CD4-positive, alpha-beta memory T cell (primary cell): ENCODE measurements around the gene CPXM1. TPM values are rescaled to one million over a fixed set of nuclear protein-coding genes. Genes with fewer than 3 reads are reported as not detected.

Experiments used
- CTCF ChIA-PET: fragments of 350-600 bp; sonication (Branson Sonifier 250); formaldehyde crosslinking; loops from one replicate; lab custom pipeline; 2021; ENCODE audit warnings: inconsistent platforms; ENCODE audit not compliant: partially characterized antibody; lab: Charles Lee
- POLR2A ChIA-PET: fragments of 350-600 bp; sonication (Branson Sonifier 250); formaldehyde crosslinking; loops from one replicate; lab custom pipeline; 2021; ENCODE audit not compliant: partially characterized antibody; lab: Charles Lee
- DNase-seq, 5 donors: peaks; one replicate each; pipeline versions ENCODE4 v3.0.0 to v3.0.0-alpha.2; 2020 to 2022; ENCODE audit warnings: mixed read lengths in 1 of 5
- H3K27ac ChIP-seq: one replicate; pipeline ENCODE4 v1.7.0; 2013; ENCODE audit warnings: low read depth, low read length
- H3K27me3 ChIP-seq: 2 replicates; pipeline ENCODE4 v1.7.0; 2013; ENCODE audit warnings: mild to moderate bottlenecking, low read length, moderate library complexity; ENCODE audit not compliant: insufficient read depth
- H3K36me3 ChIP-seq: 2 replicates; pipeline ENCODE4 v1.7.0; 2013; ENCODE audit warnings: mild to moderate bottlenecking, low read length, moderate library complexity; ENCODE audit not compliant: insufficient read depth
- H3K4me1 ChIP-seq: 2 replicates; pipeline ENCODE4 v1.7.0; 2013; ENCODE audit warnings: mild to moderate bottlenecking, low read length, moderate library complexity; ENCODE audit not compliant: insufficient read depth
- H3K4me3 ChIP-seq, 2 donors: one replicate each; pipeline ENCODE4 v1.7.0; 2013; ENCODE audit warnings: low read length in 2 of 2, mild to moderate bottlenecking in 1 of 2
- H3K9me3 ChIP-seq, 2 donors: one replicate each; pipeline ENCODE4 v1.7.0; 2013; ENCODE audit warnings: low read length in 2 of 2, control low read depth in 1 of 2; ENCODE audit not compliant: control insufficient read depth in 1 of 2
- H3K27ac Mint-ChIP-seq, 7 donors: one replicate each; pipeline ENCODE4 v1.8.0; 2020 to 2021; ENCODE audit warnings: mixed read lengths in 7 of 7, mild to moderate bottlenecking in 6 of 7, inconsistent platforms in 3 of 7, moderate library complexity in 3 of 7
- H3K27me3 Mint-ChIP-seq, 2 donors: one replicate each; pipeline ENCODE4 v1.8.0; 2020 to 2021; ENCODE audit warnings: mixed read lengths in 2 of 2
- H3K36me3 Mint-ChIP-seq, 2 donors: one replicate each; pipeline ENCODE4 v1.8.0; 2020 to 2021; ENCODE audit warnings: mixed read lengths in 2 of 2, inconsistent platforms in 1 of 2, mild to moderate bottlenecking in 1 of 2
- H3K4me1 Mint-ChIP-seq, 4 donors: one replicate each; pipeline ENCODE4 v1.8.0; 2020 to 2021; ENCODE audit warnings: mixed read lengths in 4 of 4, mild to moderate bottlenecking in 1 of 4
- H3K4me3 Mint-ChIP-seq, 8 donors: one replicate each; pipeline ENCODE4 v1.8.0; 2020 to 2021; ENCODE audit warnings: mixed read lengths in 8 of 8, mild to moderate bottlenecking in 7 of 8, moderate library complexity in 6 of 8, inconsistent platforms in 3 of 8
- H3K9me3 Mint-ChIP-seq, 8 donors: one replicate each; pipeline ENCODE4 v1.8.0; 2020 to 2021; ENCODE audit warnings: mixed read lengths in 8 of 8, mild to moderate bottlenecking in 5 of 8, inconsistent platforms in 3 of 8, moderate library complexity in 1 of 8
- intact Hi-C: fragments of 100-400 bp; cut with micrococcal nuclease; formaldehyde crosslinking; loops from one replicate; pipeline ENCODE4 v1.15.1; 2023
- polyA plus RNA-seq, 2 donors: library from polyadenylated mRNA; unstranded; fragments of 300-500 nt; fragmentation: Illumina TruSeq; gene quantifications; one replicate each; pipeline ENCODE4 v1.2.3, GENCODE V29; 2021
- total RNA-seq, 2 experiments: library from RNA; stranded (reverse); gene quantifications; one replicate each; pipeline ENCODE4 v1.2.3, GENCODE V29; 2021

CPXM1 gene
- total and polyA plus RNA-seq, 4 experiments from 2014 or later: not detected

DNA sequence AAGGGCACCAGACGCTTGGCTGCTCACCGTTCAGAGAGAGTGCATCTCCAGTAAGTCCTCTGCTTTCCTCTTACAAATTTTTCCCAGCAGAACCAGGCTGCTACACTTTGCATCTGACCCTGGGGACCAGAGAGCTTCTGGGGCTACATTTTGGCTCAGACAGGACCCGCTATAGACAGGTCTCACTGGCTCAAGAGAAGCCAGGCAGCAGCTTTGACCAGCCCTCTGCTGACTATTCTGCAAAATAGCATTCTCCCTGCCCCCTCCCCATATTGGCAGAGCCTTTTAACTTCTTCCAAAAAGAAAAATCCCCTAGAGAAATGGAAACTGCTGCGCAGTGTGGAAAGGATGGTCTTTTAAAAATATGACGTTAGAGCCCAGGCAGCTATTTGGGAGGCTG, 37.2 kb downstream of the CPXM1 start:
- H3K27me3 ChIP-seq: no peaks in the 10 kb centered on the region
- CTCF ChIA-PET: interaction anchor here (0.6 to 1.9 kb wide), 4 partner anchors 10 to 75 kb away, joined by 3 to 4 read pairs (median 3); no protein-coding TSS in a partner anchor
- Mint-ChIP-seq H3K27ac (no peak overlapping the region), H3K27me3 (peaks cover 15 to 16% of the 10 kb centered on the region in 2 donors), H3K4me3 (no peak overlapping the region), H3K4me1 (no peaks in the 10 kb centered on the region), H3K9me3 (no peaks in the 10 kb centered on the region), H3K36me3 (no peaks in the 10 kb centered on the region)
- DNase-seq: no peak
- H3K27ac ChIP-seq: no peak overlapping the region
- H3K4me1 ChIP-seq: no peaks in the 10 kb centered on the region
- POLR2A ChIA-PET: interaction anchor here (1.4 kb wide), 1 partner anchor 34 kb away, joined by 3 read pairs; no protein-coding TSS in a partner anchor
- H3K4me3 ChIP-seq: no peak overlapping the region
- H3K36me3 ChIP-seq: no peaks in the 10 kb centered on the region
- H3K9me3 ChIP-seq: no peaks in the 10 kb centered on the region
- intact Hi-C loops: no loop called here

DNA sequence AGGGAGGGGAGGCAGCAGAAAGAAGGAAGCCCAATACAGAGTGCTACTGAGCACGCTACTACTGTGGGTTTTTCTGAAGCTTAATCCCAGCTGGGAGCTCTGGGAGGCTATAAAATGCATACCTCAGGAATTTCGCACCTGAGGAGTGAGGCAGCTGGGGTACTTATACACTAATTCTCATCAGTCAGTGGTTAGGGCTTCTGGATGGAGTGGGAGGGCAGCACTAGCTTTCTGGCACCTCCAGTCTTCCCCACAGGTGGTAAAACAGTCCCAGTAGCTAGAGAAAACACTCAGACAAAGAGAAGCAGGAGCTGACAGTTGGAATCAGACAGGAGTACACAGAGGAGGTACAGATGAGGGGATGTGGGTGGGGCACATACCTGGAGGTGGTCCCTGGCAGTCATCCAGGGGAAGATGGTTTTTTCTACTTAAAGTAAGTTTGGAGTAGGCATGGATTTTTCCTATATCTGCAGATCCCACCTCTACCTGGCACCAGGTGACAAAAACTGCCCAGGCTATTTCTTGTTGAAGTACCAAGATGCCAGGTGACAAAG, 37.8 kb downstream of the CPXM1 start:
- Histone ChIP-seq H3K4me3 (no peak overlapping the region), H3K9me3 (no peaks in the 10 kb centered on the region), H3K27me3 (no peaks in the 10 kb centered on the region), H3K36me3 (no peaks in the 10 kb centered on the region), H3K27ac (no peak overlapping the region), H3K4me1 (no peaks in the 10 kb centered on the region)
- Mint-ChIP-seq H3K27me3 (peaks cover 14 to 18% of the 10 kb centered on the region in 2 donors), H3K4me3 (no peak overlapping the region), H3K9me3 (no peaks in the 10 kb centered on the region), H3K4me1 (no peaks in the 10 kb centered on the region), H3K27ac (no peak overlapping the region), H3K36me3 (no peaks in the 10 kb centered on the region)
- ChIA-PET CTCF (interaction anchor here (0.6 to 1.9 kb wide), 5 partner anchors 9 to 75 kb away, joined by 3 to 4 read pairs (median 3); no protein-coding TSS in a partner anchor), POLR2A (interaction anchor here (0.5 to 1.4 kb wide), 2 partner anchors 33 to 126 kb away, joined by 3 to 5 read pairs; no protein-coding TSS in a partner anchor)
- DNase-seq: no peak
- intact Hi-C loops: no loop called here

DNA sequence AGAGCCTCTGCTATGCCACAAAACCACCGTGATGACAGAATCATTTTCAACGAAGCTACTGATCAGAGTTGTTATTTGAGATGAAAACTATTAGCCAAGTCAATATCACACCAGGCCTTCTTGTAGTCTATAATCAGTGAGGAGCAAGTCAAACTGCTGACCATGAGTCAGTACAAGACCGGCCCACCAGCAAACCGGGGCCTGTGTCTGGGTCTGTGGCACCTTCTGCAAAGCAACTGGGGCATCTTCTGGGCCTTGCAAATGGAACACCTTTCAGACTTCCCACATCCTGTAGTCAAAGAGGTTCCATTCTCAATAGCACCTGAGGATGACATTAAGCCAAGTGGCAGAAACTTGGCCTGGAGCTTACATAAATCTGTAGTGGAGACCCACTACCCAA, 38.5 kb downstream of the CPXM1 start:
- no peaks in the 10 kb centered on the region for H3K36me3 ChIP-seq
- Mint-ChIP-seq H3K36me3 (no peaks in the 10 kb centered on the region), H3K4me3 (no peak overlapping the region), H3K9me3 (no peaks in the 10 kb centered on the region), H3K27me3 (peaks cover 7 to 13% of the 10 kb centered on the region in 2 donors), H3K27ac (no peak overlapping the region), H3K4me1 (no peaks in the 10 kb centered on the region)
- intact Hi-C loops: no loop called here
- no peaks in the 10 kb centered on the region for H3K4me1 ChIP-seq
- POLR2A ChIA-PET: interaction anchor here (1.4 kb wide), 1 partner anchor 33 kb away, joined by 3 read pairs; no protein-coding TSS in a partner anchor
- no peaks in the 10 kb centered on the region for H3K27me3 ChIP-seq
- DNase-seq: no peak
- no peak overlapping the region for H3K4me3 ChIP-seq
- H3K9me3 ChIP-seq: no peaks in the 10 kb centered on the region
- H3K27ac ChIP-seq: no peak overlapping the region
- CTCF ChIA-PET: interaction anchor here (1.0 to 1.9 kb wide), 3 partner anchors 9 to 48 kb away, joined by 3 to 4 read pairs (median 4); no protein-coding TSS in a partner anchor

DNA sequence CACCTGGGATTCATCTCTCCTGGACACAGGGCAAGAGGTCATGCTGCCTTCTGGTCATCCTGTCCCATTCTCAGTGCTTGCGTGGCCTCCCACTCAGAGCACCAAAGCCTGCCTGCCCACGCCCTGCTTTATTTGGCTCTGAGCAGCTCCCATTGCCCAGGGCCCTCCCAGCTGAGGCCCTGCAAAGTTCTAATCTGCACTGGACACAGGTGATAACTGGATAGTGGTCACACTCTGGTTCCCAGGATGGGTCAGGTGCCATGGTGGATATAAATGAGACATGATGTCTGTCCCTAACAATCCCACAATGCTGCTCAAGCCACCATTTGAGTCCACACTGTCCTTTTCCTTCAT, 39.5 kb downstream of the CPXM1 start:
- ChIA-PET POLR2A (no interaction called here), CTCF (interaction anchor here (1.6 kb wide), 1 partner anchor 47 kb away, joined by 4 read pairs; no protein-coding TSS in a partner anchor)
- peaks cover 0 to 6% (median under 1%) of the 10 kb centered on the region in 4 donors for H3K4me1 Mint-ChIP-seq
- H3K27me3 Mint-ChIP-seq: peaks cover 9 to 18% of the 10 kb centered on the region in 2 donors
- Histone ChIP-seq H3K27ac (no peak overlapping the region), H3K4me1 (no peaks in the 10 kb centered on the region), H3K4me3 (no peak overlapping the region), H3K27me3 (no peaks in the 10 kb centered on the region), H3K9me3 (no peaks in the 10 kb centered on the region), H3K36me3 (no peaks in the 10 kb centered on the region)
- intact Hi-C loops: no loop called here
- no peaks in the 10 kb centered on the region for H3K36me3 Mint-ChIP-seq
- no peak for DNase-seq
- no peaks in the 10 kb centered on the region for H3K9me3 Mint-ChIP-seq
- no peak overlapping the region for H3K27ac Mint-ChIP-seq
- H3K4me3 Mint-ChIP-seq: no peak overlapping the region

DNA sequence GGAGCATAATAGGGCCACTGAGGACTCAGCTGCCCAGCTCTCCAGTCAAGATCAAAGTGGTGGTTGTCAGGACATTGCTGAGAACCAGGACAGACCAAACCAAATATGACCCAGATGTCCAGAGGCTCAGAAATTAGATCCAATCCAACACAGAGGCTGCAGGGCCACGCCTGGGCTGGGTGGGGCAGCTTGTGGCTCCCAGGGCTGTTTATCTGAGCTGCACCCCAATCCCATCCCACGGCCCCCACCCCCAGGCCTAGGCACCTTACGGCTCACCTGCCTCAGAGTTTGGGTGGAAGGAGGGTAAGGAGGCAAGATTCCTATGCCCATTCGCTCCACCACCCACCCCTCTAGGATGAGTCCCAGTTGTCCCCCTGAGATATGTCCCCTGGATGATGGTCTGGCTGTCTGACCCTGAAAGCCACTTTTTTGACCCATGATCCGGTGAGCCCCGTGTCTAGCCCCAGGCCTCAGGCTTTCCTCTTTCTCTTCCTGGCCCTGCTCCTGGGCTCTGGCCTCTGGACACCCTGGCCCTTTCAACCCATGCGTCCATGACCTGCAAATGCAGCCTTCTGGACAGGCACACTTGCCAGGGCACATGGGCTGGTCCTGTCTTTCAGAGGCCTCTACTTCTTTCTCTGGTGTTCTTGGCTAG, 40.0 kb downstream of the CPXM1 start:
- Mint-ChIP-seq H3K4me1 (peaks cover 0 to 6% (median under 1%) of the 10 kb centered on the region in 4 donors), H3K27me3 (peaks cover 9 to 18% of the 10 kb centered on the region in 2 donors), H3K36me3 (no peaks in the 10 kb centered on the region), H3K9me3 (no peaks in the 10 kb centered on the region), H3K4me3 (no peak overlapping the region), H3K27ac (no peak overlapping the region)
- Histone ChIP-seq H3K27me3 (no peaks in the 10 kb centered on the region), H3K4me3 (no peak overlapping the region), H3K4me1 (no peaks in the 10 kb centered on the region), H3K27ac (no peak overlapping the region), H3K36me3 (no peaks in the 10 kb centered on the region), H3K9me3 (no peaks in the 10 kb centered on the region)
- intact Hi-C loops: no loop called here
- no peak for DNase-seq
- ChIA-PET CTCF (interaction anchor here (0.8 kb wide), 1 partner anchor 17 kb away, joined by 3 read pairs; no protein-coding TSS in a partner anchor), POLR2A (no interaction called here)

DNA sequence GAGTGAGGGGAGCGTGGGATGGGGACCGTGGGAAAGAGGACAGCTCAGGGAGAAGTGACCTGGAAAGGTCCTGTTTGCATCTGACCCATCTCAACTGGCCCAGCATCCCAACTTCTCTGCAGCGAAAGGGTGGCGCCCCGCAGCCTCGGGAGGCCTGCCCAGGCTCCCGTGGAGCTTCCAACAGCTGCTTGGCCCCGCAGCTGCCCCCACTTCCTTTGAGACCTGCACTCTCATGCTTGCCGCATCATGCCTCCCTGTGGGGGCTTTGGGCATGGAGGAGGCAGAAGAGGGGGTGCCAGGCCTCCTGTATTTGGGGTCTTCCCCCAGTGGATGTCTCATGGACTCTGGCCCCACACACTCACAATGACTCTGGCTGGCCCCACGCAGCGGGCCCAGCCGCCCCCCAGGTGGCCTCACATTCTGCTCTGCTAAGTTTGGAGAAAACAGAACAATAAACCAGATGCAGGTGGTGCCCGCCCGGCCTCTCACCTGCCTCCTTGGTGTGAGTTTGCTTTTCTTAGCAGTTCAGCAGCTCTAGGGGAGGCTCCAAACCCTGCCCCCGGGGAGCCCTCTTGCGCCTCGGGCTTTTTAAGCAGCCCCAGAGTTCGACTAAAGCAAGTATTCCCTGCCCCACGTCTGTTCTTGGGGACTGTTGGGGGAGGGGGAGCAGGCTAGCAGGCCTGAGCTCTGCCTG, 40.7 kb downstream of the CPXM1 start:
- H3K27ac Mint-ChIP-seq: no peak overlapping the region

DNA sequence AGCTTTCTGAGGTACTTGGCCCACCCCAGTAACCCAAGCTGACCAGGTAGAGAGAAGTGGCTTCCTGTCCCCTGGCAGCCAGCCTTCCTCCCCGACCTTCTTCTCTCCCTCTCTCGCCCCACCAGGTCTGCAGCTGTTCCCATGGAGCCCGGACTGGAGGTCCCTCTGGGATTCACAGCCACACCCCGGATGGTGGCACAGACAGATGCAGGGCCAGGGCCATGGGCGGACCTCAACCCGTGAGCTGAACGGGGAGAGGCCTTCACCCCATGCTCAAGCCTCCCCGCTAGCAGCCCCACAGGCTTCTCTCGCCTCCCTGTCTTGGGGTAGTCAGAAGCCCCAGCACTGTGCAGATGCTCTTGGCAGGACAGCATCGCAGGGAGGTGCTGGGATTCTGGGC, 41.3 kb downstream of the CPXM1 start:
- H3K36me3 Mint-ChIP-seq: no peaks in the 10 kb centered on the region
- H3K9me3 Mint-ChIP-seq: no peaks in the 10 kb centered on the region
- intact Hi-C loops: no loop called here
- H3K4me1 ChIP-seq: no peaks in the 10 kb centered on the region
- H3K27me3 ChIP-seq: peaks cover 2% of the 10 kb centered on the region
- H3K4me3 Mint-ChIP-seq: no peak overlapping the region
- no peaks in the 10 kb centered on the region for H3K9me3 ChIP-seq
- no peak overlapping the region for H3K27ac ChIP-seq
- ChIA-PET POLR2A (no interaction called here), CTCF (no interaction called here)
- H3K27me3 Mint-ChIP-seq: peaks cover 9 to 18% of the 10 kb centered on the region in 2 donors
- H3K36me3 ChIP-seq: no peaks in the 10 kb centered on the region
- H3K27ac Mint-ChIP-seq: no peak overlapping the region
- H3K4me1 Mint-ChIP-seq: peaks cover 0 to 6% (median under 1%) of the 10 kb centered on the region in 4 donors
- H3K4me3 ChIP-seq: no peak overlapping the region
- DNase-seq: no peak

More for the DNA sequence above, 40.7 kb downstream of the CPXM1 start:
- no peak overlapping the region for H3K27ac ChIP-seq
- DNase-seq: no peak
- ChIA-PET POLR2A (no interaction called here), CTCF (interaction anchor here (0.8 kb wide), 1 partner anchor 16 kb away, joined by 3 read pairs; no protein-coding TSS in a partner anchor)
- H3K9me3 ChIP-seq: no peaks in the 10 kb centered on the region
- Mint-ChIP-seq H3K4me3 (no peak overlapping the region), H3K36me3 (no peaks in the 10 kb centered on the region), H3K27me3 (peaks cover 9 to 18% of the 10 kb centered on the region in 2 donors), H3K9me3 (no peaks in the 10 kb centered on the region), H3K4me1 (peaks cover 0 to 6% (median under 1%) of the 10 kb centered on the region in 4 donors)
- intact Hi-C loops: no loop called here
- no peak overlapping the region for H3K4me3 ChIP-seq
- no peaks in the 10 kb centered on the region for H3K36me3 ChIP-seq
- H3K27me3 ChIP-seq: no peaks in the 10 kb centered on the region
- no peaks in the 10 kb centered on the region for H3K4me1 ChIP-seq
